Fibroblast of pulmonary artery (primary cell): ENCODE data around the gene SORCS2.

Experiments
- DNase-seq: peaks from one replicate; pipeline ENCODE4 v3.0.0-alpha.2; 2010; ENCODE audit warnings: low read depth
- H3K4me3 ChIP-seq: replicated peaks from 2 replicates; pipeline ENCODE4 v1.5.1; 2011; ENCODE audit warnings: low read depth, mild to moderate bottlenecking, control low read depth, low read length, moderate library complexity
- TF ChIP-seq, protein P1 (sequence below): IDR thresholded peaks from 2 replicates; pipeline ENCODE4 v1.5.1; 2011; ENCODE audit warnings: mild to moderate bottlenecking, control low read depth, low read length, inconsistent platforms; ENCODE audit errors: missing control alignments

The SORCS2 gene

DNA sequence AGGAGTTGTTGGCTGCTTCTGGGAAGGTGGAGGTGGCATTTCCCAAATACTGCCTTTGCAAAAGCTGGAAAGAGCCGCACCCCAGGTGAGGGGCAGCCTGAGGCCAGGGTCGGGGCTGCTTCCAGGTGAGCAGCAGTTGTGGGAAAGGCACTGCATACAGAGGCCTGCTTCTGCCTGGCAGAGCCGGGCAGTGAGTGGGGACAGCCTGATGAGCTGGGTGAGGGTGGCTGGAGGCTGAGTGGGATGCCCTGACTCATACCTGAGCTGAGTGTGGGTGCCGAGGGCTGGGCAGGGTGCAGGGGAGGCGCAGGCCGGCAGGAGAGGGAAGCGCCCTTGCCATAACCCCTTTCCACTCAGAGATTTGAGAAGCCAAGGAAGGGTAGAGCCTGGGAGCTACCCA is 248.9 kb downstream of the SORCS2 start:
- H3K4me3 ChIP-seq = no peak overlapping the region
- TF ChIP-seq, protein P1, sequence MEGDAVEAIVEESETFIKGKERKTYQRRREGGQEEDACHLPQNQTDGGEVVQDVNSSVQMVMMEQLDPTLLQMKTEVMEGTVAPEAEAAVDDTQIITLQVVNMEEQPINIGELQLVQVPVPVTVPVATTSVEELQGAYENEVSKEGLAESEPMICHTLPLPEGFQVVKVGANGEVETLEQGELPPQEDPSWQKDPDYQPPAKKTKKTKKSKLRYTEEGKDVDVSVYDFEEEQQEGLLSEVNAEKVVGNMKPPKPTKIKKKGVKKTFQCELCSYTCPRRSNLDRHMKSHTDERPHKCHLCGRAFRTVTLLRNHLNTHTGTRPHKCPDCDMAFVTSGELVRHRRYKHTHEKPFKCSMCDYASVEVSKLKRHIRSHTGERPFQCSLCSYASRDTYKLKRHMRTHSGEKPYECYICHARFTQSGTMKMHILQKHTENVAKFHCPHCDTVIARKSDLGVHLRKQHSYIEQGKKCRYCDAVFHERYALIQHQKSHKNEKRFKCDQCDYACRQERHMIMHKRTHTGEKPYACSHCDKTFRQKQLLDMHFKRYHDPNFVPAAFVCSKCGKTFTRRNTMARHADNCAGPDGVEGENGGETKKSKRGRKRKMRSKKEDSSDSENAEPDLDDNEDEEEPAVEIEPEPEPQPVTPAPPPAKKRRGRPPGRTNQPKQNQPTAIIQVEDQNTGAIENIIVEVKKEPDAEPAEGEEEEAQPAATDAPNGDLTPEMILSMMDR = no peak
- DNase-seq = no peak

DNA sequence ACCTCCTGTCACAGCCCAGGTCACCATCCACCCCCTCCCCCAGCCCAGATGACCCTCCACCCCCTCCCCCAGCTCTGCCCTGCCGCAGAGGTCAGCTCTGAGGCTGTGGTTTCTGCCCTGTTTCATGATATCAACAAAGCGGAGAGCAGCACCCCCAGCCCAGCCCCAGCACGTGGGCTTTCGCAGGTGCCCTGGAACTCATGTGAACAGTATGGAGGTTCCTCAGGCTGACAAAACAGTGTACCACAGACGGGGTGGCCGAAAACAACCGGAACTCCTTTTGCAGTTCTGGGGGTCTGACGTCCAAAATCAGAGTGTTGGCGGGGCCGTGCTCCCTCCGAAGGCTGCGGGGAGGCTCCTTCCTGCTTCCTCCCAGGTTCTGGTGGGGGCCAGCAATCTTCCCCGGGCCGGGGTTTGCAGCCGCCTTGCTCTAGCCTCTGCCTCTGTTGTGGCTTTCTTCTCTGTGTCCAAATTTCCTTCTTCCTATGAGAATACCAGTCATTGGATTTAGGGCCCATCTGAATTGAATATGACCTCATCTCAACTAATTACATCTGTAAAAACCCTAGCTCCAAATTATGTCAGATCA is 250.3 kb downstream of the SORCS2 start:
- no peak for DNase-seq
- TF ChIP-seq, protein P1 = no peak

DNA sequence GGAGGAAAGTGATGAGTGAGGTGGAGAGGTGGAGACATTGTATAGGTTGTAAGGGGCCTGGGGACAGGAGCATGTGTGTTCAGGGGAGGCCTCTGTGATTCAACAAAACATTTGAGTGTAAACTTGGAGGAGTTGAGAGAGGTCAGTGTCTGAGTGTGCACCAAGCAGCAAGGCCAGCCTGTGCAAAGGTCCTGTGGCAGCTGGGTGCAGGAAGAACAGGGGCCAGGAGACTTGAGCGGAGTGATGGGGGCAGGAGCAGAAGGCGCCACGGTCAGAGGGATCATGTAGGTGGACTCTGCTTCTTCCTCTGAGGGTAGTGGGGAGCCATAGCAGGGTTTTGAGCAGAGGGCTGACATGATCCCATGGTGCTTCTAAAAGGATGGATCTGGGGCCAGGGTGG is 252.0 kb downstream of the SORCS2 start:
- no peak overlapping the region for H3K4me3 ChIP-seq
- TF ChIP-seq, protein P1 = no peak
- DNase-seq = no peak

More for the DNA sequence above, 250.3 kb downstream of the SORCS2 start:
- H3K4me3 ChIP-seq = no peak overlapping the region

DNA sequence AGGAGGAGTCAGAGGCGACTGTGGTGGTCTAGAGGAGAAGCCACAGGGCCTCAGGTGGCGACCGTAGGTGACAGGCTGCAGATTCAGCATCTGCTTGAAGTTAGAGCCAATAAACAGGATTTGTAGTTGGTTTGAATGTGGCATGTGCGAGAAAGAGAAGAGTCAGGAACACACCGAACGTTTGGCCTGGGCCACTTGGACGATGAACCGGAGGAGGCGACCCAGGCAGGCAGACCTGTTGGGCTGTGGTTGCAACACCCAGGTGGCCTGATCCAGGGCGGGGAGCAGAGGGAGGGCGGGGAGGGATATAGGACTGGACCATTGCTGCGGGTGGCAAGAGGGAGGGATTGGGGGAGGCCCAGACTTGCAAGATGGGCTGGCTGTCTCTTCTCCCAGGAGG is 252.4 kb downstream of the SORCS2 start:
- DNase-seq = no peak
- H3K4me3 ChIP-seq = no peak overlapping the region
- TF ChIP-seq, protein P1 = no peak

DNA sequence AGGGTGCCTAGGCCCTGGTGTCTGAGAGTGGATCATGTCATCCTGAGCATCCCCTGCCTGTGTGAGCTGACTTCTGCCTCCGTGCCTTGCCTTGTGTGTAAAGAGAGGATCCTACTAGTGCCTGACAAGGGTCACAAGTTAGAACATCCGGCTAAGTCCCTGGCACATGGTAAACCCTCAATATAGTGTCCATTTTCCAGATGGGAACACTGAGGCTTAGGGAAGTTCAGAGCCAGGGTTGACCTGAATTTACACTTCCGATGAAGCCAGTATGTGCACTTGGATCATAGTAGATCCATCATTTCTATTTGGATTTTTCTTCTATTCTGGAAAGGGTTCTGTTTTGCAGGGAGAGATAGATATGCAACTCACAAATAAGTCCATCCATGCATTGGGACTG is 254.9 kb downstream of the SORCS2 start:
- H3K4me3 ChIP-seq = no peak overlapping the region
- no peak for DNase-seq
- TF ChIP-seq, protein P1 = no peak

DNA sequence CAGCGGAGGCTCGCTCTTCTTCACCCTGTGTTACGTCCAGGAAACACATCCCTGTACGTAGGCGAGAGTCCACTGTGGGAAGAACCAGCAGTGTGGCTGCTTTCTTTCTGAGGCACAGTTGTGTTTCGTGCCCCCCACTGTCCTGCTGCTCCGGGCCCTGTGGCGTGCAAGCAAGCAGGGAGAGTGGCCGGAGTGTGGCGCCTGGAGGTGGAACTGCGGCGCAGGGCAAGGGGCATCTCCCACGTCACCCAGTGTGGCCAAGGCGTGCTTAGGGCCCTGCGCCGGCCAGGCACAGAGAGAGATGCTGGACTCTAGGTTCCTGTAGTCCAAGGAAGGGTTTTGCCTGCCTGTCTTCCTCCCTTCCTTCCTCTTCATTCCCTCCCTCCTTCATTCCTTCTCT is 255.7 kb downstream of the SORCS2 start:
- DNase-seq = no peak
- no peak overlapping the region for H3K4me3 ChIP-seq
- TF ChIP-seq, protein P1 = no peak

DNA sequence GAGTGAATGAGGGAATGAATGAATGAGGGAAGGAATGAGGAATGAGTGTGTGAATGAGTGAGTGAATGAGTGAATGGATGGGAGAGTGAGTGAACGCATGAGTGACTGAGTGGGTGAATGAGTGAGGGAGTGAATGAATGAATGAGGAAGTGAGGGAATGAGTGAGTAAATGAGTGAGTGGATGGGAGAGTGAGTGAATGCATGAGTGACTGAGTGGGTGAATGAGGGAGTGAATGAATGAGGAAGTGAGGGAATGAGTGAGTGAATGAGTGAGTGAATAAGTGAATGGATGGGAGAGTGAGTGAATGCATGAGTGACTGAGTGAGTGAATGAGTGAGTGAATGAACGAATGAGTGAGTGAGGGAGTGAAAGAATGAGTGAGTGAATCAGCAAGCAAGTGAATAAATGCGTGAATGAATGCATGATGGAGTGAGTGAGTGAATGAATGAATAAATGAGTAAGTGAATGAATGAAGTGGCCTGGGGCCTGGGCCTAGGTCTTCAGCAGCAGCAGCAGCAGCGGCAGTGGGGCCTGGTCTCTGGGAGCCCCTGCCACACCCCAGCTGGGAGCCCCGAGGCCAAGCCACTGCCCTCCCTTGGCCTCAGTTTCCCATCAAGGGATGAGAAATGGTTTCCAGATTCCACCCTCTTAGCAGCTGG is 258.6 kb downstream of the SORCS2 start:
- TF ChIP-seq, protein P1 = no peak
- H3K4me3 ChIP-seq = no peak overlapping the region
- no peak for DNase-seq
